Right lobe of liver (tissue), 6 donors: ENCODE results near the gene AFAP1L1. TPM values are rescaled to one million over a fixed set of nuclear protein-coding genes. Genes with fewer than 3 reads are reported as not detected.
A peak's percentile ranks its signal among the peaks of the same experiment; 100 is the strongest.

ENCODE experiments used
- ATAC-seq, 4 donors: fragments of 200-7000 bp; cut with Tn5 transposase; one replicate each; pipeline ENCODE4 v1.9.1; 2020; ENCODE audit warnings: mild to moderate bottlenecking in 4 of 4, moderate library complexity in 4 of 4
- DNase-seq, 3 donors: peaks; one replicate each; pipeline ENCODE4 v3.0.0-alpha.2; 2020
- H3K27ac ChIP-seq, 3 donors: fragments of 200-600 bp; one replicate each; pipeline ENCODE4 v1.8.0; 2022
- H3K27me3 ChIP-seq, 2 donors: fragments of 200-600 bp; one replicate each; pipeline ENCODE4 v1.8.0; 2022
- H3K36me3 ChIP-seq, 4 donors: fragments of 200-600 bp; sonication (generic) in 1 of 4; one replicate each; pipeline versions ENCODE4 v1.5.1 to v1.8.0; 2017 to 2022; ENCODE audit warnings: control low read depth in 1 of 4
- H3K4me1 ChIP-seq, 4 donors: fragments of 200-600 bp; sonication (generic) in 1 of 4; one replicate each; pipeline versions ENCODE4 v1.5.1 to v1.8.0; 2017 to 2022; ENCODE audit warnings: control low read depth in 1 of 4
- H3K4me3 ChIP-seq, 3 donors: fragments of 200-600 bp; one replicate each; pipeline ENCODE4 v1.8.0; 2022
- H3K9me3 ChIP-seq, 4 donors: fragments of 200-600 bp; sonication (generic) in 1 of 4; one replicate each; pipeline versions ENCODE4 v1.5.1 to v1.8.0; 2017 to 2022; ENCODE audit warnings: control low read depth in 1 of 4
- POLR2A ChIP-seq: fragments of 450-650 bp; IDR thresholded peaks from one replicate; pipeline ENCODE4 v1.6.1; 2017; ENCODE audit warnings: antibody characterized with exemption, mild to moderate bottlenecking
- WGBS: methylation state at CpG from one replicate; pipeline ENCODE4 v1.1.6; 2018; ENCODE audit warnings: low coverage, low lambda C conversion rate; ENCODE audit not compliant: insufficient coverage; ENCODE audit errors: missing lambda C conversion rate; 5-methylcytosine and 5-hydroxymethylcytosine counted together
- intact Hi-C, 2 donors: fragments of 100-400 bp; cut with DNase I; formaldehyde crosslinking; loops; one replicate each; pipeline versions ENCODE4 v1.11.2 to v1.14.1; 2022
- total RNA-seq, 6 experiments: library from RNA; depleted of rRNA in 2 of 6; stranded (reverse); fragments of >200 nt in 2 of 6; fragmentation: NEBNext Ultra II Directional in 3 of 6; extraction: Animal tissue kit (Norgen Biotek cat#: 25700) in 3 of 6; gene quantifications; one replicate each; pipeline versions ENCODE4 v1.1.0 to v1.2.4, GENCODE V29; 2016 to 2023
- TF ChIP-seq, protein P1 (sequence below), 4 donors: fragments of 200-600 bp in 3 of 4; fragments of 450-650 bp in 1 of 4; IDR thresholded peaks; one replicate each; pipeline versions ENCODE4 v1.5.1 to v1.8.0; 2016 to 2022; ENCODE audit warnings: antibody characterized with exemption in 4 of 4, mild to moderate bottlenecking in 2 of 4
- donor health status: DM: no; HTN: yes; CAD: no.
- donor health status: DM: no; HTN: no; CAD: no.
- donor health status: DM: no; HTN: no; CAD: no.
- donor health status: DM: no; HTN: yes; CAD: no.
- donor health status: DM: no; HTN: yes; CAD: no.

The AFAP1L1 gene
- total RNA-seq, 6 experiments from 2014 or later = 3.1 to 6.6 (median 5.2) TPM

DNA sequence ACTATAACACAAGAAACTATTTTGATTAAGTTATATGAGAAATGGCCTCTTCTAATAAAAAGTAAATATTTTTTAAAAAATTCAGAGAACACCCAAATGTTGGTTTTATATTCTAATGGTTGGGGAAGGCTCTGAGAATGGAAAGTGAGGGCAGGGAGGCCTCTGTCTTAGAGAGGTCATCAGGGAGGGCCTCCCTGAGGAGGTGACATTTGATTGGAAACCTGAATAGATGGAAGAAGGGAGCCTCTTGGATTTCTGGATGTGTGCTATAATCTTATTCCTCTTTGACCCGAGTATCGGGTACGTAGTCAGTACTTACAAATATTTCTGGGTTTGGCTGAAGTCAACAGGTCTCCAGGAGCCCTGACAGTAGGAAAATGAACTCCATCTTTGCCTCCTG, 47.5 kb downstream of the AFAP1L1 start:
- Histone ChIP-seq H3K9me3 (no peaks in the 10 kb centered on the region), H3K4me1 (peaks cover 0 to 18% (median 3%) of the 10 kb centered on the region in 4 donors), H3K36me3 (no peaks in the 10 kb centered on the region), H3K27me3 (no peaks in the 10 kb centered on the region), H3K4me3 (no peak overlapping the region), H3K27ac (no peak overlapping the region)
- WGBS = 100% methylated on average over 3 of the region's 3 CpGs
- intact Hi-C loops = loop anchor here (5.0 kb wide), 1 partner anchor 53 kb away; no protein-coding TSS in a partner anchor
- no peak for TF ChIP-seq POLR2A
- TF ChIP-seq, protein P1, sequence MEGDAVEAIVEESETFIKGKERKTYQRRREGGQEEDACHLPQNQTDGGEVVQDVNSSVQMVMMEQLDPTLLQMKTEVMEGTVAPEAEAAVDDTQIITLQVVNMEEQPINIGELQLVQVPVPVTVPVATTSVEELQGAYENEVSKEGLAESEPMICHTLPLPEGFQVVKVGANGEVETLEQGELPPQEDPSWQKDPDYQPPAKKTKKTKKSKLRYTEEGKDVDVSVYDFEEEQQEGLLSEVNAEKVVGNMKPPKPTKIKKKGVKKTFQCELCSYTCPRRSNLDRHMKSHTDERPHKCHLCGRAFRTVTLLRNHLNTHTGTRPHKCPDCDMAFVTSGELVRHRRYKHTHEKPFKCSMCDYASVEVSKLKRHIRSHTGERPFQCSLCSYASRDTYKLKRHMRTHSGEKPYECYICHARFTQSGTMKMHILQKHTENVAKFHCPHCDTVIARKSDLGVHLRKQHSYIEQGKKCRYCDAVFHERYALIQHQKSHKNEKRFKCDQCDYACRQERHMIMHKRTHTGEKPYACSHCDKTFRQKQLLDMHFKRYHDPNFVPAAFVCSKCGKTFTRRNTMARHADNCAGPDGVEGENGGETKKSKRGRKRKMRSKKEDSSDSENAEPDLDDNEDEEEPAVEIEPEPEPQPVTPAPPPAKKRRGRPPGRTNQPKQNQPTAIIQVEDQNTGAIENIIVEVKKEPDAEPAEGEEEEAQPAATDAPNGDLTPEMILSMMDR (IDR thresholded peaks at IDR 0.05) = no peak
- no peak for ATAC-seq
- no peak for DNase-seq

DNA sequence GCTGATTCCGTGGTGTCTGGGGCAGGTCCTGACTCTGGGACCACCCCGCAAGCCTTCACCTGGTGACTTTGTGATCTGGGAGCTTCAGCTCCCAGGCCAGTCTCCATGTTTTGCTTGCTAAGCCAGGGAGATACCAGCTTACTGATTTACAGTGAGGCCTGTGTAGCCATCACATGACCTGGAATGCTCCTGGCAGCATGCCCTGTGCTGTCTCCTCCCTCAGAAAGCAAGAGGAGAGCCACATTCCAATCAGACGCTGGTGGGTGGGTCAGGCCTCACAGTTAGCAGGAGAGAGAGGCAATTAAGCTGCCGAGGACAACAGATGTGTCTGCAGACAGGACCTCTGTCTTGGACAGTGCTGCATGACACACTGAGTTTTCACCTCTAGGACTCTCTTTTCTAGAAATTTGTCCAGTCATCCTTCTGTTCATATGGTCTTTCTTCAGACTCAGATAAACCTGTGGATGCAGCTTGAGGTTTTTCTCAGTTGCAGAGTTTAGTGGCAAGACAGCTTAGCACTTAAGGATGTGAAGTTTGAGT, 49.2 kb downstream of the AFAP1L1 start:
- H3K4me1 ChIP-seq = peaks cover 0 to 18% (median 3%) of the 10 kb centered on the region in 4 donors
- TF ChIP-seq, protein P1 (IDR thresholded peaks at IDR 0.05) = no peak
- no peak for TF ChIP-seq POLR2A
- H3K27ac ChIP-seq = peak overlapping the region in 2 of 3 donors; percentile 1 to 30
- WGBS = 17% methylated on average over 1 of the region's 4 CpGs
- H3K4me3 ChIP-seq = no peak overlapping the region
- ATAC-seq = peak; percentile 89 to 97 (median 94)
- no peaks in the 10 kb centered on the region for H3K36me3 ChIP-seq
- H3K9me3 ChIP-seq = no peaks in the 10 kb centered on the region
- no peaks in the 10 kb centered on the region for H3K27me3 ChIP-seq
- intact Hi-C loops = no loop called here
- peak; percentile 90 for DNase-seq

DNA sequence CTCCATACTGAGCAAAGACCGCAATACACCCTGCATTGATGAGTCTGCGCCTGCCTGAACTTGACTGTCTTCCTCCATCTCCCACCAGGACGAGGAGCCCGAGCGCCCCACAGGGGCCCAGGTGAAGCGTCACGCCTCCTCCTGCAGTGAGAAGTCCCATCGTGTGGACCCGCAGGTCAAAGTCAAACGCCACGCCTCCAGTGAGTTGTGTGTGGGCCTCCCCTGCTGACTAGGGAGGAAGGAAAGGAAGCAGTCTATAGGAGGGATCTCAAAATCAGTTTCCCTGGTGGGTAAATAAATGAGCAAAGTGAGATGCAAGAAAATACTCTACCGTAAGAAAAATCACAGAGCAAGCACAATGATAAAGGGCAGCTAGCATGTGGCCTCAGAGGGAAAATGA, 50.9 kb downstream of the AFAP1L1 start:
- no peak for ATAC-seq
- 84% methylated on average over 2 of the region's 12 CpGs for WGBS
- Histone ChIP-seq H3K27ac (peak overlapping the region in 1 of 3 donors; percentile 26), H3K27me3 (no peaks in the 10 kb centered on the region), H3K4me3 (no peak overlapping the region), H3K9me3 (no peaks in the 10 kb centered on the region), H3K36me3 (no peaks in the 10 kb centered on the region), H3K4me1 (peaks cover 0 to 18% (median 3%) of the 10 kb centered on the region in 4 donors)
- no peak for DNase-seq
- no peak for TF ChIP-seq POLR2A
- TF ChIP-seq, protein P1 (IDR thresholded peaks at IDR 0.05) = no peak
- intact Hi-C loops = no loop called here

DNA sequence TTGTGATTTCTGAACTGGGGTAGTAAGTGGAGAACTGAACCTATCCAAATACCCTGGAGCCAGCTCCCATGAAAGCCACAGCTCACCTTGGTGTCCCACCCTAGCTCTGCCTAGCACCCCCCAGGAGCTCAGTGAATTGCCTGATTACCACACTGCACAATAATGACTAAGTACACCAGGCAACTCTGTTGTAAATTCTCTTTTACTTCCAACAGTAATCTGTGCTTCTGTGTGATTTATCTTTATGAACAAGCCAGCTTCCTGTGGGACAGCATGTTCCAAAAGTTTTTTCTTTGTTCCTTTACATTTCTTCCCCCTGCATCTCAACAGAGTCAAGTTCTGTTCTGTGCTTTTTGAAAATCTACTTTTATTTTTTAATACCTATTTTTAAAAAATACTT, 51.6 kb downstream of the AFAP1L1 start:
- H3K27ac ChIP-seq = peak overlapping the region in 1 of 3 donors; percentile 26
- H3K4me1 ChIP-seq = peaks cover 0 to 18% (median 3%) of the 10 kb centered on the region in 4 donors
- TF ChIP-seq, protein P1 (IDR thresholded peaks at IDR 0.05) = no peak
- TF ChIP-seq POLR2A = no peak

More for the DNA sequence above, 51.6 kb downstream of the AFAP1L1 start:
- Histone ChIP-seq H3K9me3 (no peaks in the 10 kb centered on the region), H3K36me3 (no peaks in the 10 kb centered on the region), H3K27me3 (no peaks in the 10 kb centered on the region), H3K4me3 (no peak overlapping the region)
- intact Hi-C loops = no loop called here
- DNase-seq (no peak), ATAC-seq (peak in 3 of 4 donors; percentile 12 to 67 (median 32))
